Measurements from ENCODE around the gene SLIT1.

Gene SLIT1

DNA sequence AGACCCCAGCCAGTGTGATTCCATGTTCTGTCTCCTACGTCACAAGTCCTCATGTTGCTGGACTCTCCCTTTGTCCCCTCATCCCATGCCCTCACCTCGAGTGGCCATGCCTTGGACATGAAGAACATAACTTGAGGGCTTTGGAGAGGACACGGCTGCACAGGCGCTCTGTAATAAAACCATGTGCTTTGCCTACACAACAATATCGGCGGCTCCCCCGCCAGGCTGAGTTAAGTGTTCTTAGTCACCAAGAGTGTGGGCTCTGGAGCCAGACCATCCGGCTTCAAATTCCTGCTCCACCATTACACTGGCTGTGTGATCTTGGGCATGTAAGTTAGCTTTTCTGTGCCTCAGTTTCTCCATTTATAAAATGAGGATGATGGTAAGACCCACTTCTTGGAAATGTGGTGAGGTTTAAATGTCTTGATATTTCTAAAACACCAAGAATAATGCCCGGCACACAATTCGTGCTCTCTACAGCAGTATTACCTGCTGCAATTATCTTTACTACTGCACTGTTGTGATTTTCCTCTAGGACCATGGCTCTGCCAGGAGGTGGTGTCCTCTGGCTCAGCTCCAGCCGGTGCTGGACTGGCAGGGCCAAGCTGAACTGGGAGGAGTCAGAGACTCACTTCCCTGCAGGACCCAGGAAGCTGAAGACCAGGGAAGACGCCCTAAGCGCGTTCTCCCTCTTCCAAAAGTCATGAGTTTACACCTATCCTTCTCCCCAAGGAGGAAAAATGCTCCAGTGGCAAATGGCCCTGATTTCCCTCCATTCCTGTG is 15.7 kb downstream of the SLIT1 start:
- DNase-seq (ENCODE audit: low spot score): no peak

DNA sequence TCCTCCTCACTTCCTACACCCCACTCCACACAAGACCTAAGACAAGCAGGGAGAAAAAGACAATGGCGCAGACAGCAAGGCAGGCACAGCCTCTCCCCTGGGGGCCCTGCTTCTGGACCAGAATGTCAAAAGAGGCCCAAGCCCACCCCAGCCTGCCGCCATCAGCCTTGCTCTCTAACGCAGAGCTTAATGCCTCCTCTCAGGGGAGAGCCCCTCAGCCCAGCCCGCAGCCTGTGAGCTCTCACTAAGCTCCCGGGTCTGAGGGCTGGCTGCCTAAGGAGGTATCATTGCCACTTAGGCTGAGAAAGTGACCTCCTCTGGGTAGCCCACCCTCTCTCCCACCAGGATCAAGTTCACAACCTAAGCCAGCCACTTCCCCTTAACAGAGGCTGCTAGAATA is 16.7 kb downstream of the SLIT1 start:
- no peak for DNase-seq (ENCODE audit: low spot score)

DNA sequence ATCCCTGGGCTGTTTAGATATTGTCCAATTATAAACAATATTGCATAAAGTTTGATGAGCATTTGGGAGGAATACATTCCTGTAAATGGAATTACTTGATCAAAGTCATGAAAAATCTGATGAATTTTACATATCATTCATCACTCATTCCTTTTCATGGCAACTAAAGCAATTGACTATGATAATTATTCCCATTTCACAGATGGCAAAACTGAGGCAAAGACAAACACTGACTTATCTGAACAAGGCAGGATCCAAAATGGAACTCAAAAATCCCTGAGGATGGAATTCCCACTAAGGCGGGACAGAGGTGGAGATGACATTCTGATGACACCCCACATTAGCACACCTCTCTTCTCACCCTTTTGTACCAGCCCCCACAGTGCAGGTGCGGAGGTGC is 17.1 kb downstream of the SLIT1 start:
- DNase-seq (ENCODE audit: low spot score): no peak

DNA sequence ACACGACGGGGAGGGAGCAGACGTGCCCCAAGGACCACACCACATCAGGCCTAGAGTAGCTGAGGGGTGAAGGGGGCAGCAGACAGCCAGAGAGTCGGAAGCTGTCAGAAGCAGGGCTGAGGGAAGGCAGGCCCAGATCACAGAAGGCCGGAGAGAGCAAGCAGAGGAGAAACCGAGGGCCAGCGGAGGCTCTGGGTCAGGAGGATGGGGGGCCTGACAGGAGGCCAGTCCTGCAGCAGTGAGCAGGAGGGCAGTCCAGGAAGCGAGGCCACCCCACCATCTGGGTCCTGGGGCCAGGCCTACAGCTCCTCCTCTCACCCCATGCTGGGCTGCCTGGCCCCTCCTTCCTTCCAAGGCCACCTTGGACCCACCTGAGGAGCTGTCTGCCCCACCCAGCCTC is 20.3 kb downstream of the SLIT1 start:
- DNase-seq (ENCODE audit: low spot score): no peak

DNA sequence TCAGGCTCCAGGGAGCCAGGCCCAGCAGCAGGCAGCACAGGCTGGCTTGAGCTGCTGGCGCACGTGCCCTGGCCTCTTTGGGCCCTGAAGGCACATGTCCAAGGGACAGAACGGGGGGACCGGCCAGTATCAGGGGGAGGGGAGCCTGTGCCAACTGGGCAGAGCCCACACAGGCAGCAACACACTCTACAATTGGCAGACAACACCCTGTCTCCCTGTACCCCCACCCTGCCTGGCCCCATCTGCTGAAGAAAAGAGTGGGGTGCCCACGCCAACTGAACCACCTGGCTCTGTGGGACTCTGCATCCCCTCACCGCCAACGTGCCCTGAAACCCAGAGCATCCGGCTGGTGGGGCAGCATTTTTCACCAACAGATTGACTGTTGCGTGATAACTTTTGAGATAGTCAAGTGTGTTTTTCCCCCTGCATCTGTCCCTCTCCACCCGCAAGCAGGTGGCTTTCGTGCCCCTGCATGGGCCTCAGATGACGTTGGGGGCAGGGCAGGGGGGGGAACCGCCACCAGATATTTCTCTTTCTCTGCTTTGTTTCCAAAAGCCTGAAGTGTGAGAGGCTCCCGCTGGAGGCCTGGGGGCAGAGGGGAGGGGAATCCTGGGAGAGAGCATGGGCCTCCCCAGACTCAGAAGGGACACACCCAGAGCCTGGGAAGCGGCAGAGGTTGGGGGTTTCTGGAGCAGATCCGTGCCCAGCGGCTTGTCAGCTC is 21.8 kb downstream of the SLIT1 start:
- DNase-seq (ENCODE audit: low spot score): no peak

- no peak for DNase-seq (ENCODE audit: low spot score)
Measured at GRCh38 chr10:97163181-97163580, 22.6 kb downstream of the SLIT1 start.

DNA sequence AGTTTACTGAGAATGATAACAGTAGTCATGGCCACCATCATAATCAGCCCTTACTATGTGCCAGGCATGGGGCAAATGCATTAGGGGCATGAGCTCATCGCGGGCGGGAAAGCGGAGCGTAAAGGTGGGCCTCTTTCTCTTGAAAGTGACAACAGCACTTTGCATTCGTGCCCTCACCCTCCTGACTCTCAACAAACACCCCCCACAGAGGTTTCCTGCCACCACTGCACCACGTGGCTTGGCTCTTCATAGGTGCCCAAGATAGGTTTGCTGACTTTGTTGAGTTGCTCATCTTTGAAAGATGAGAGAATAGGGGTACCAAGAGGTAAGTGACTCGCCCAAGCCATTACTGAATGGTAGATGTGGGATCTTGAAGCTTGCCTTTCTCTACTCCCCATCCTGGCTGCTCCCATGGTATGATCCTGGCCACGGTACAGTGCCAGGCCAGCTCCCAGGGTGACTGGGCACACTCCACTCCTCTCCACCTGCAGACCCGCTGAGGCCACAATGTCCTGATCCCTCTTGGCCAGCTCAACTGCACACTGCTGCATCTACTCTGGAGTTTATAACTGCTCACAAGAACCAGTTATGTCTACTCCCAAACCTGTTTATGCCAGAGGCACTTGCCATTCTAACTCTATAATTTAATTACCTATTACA is 26.0 kb downstream of the SLIT1 start:
- DNase-seq (ENCODE audit: low spot score): no peak

DNA sequence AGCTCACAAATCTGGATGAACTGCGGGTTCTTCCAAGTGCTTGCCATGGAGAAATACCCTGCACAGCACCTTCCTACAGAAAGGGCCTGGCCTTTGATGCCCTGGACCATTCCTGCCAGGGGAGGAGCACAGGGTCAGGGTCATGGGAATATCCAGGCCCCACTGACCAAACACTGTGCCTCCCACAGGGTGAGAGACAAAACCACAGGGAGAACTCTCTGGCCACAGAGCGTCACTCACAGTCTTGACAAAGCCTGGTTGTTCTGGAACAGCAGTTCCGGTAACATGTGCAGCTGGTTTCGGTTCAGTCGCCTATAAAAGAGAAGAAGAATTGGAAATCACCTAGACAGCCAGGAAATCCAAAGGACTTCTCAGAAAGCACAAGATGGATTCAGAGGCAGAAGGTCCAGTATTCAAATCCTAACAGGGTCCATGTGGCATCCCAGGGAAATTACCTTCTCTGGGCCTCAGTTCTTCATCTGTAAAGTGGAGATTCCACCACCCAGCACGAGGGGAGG is 28.1 kb downstream of the SLIT1 start:
- no peak for DNase-seq (ENCODE audit: low spot score)

DNA sequence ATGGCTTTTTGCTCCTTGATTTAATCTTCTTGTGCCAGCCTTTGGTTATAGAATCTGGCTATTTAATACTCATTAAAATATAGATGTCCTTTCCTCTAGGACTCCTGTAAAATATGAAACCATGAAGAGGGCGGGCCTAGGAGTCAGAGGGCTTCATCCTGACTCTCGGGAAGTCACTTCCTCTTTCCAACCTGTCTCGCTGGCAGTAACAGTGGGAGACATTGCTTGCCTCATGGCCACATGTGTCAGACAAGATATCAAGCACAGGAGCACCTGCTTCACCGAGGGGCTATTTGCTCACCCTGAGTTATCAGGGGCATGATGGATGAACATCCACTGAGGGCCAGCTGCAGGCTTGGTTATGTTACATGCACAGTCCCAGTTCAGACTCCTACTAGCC is 31.0 kb downstream of the SLIT1 start:
- no peak for DNase-seq (ENCODE audit: low spot score)

DNA sequence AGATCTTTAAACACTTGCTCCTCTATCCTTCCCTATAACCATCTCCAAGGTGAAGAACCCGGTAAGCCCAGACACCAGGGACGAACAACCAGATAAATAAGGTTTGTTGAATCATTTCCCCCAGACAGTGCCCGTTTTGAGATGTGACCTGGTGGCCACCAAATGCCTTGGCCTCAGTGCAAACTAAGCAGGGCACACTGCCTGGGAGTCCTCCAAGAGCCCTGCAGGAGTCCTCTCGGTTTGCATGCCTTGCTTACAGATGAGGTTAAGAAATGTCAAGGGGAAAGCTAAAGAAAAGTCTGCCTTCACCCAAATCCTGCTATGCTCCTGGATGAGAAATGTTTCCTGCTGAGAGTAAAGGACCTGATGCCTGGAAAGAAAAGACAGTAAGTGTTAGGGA is 31.6 kb downstream of the SLIT1 start:
- no peak for DNase-seq (ENCODE audit: low spot score)

DNA sequence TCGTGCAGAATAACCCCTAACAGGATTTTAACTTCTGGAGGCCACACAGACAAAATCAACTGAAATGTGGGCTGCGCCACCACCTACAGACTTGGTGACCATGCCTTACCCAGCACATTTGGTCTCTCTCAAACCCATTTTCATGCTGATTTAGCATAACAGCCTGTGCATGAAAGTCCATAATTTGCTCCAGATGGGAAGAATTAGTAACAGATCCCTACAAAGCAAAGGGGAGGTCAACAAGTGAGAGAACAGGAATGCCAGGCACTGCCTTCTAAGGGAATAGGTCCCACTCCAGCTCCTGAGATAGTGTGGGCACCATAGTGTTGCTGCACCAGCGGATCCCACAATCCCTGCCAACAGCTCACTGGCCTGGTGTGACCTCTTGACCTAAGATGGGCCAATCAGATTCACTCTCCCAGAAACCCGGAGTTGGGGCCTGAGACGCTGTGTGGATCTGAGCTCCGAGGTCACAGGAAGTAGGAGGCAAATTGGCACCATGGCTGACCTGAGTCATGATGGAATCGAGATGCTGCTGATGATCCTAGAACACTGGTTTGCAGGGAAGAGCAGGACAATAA is 32.4 kb downstream of the SLIT1 start:
- no peak for DNase-seq (ENCODE audit: low spot score)

DNA sequence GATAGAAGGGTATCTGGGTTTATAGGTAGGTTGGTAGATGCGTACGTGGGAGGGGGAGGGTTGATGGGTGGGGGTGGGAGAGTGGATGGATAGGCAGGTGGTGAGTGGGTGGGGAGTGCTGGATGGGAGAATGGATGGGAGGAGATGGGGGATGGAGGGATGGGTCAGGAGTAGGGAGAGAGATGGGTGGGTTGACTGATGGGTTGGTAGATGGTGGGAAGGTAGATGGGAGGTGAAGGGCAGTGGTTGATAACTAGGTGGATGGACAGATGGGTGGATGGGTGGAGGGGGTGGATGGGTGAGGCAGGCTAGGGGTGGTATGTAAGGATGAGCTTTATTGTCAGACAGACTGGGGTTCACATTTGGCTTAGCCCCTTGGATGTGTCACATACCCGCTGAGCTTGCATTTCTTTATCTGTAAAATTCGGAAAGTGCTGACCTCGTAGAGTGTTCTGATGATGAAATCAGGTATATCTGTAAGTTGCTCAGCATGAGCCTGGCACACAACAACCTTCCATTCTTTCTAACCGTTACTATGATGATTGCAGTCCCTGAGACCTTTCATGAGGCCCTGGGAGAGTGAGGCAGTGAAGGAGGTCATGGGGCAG is 34.3 kb downstream of the SLIT1 start:
- DNase-seq (ENCODE audit: low spot score): no peak

DNA sequence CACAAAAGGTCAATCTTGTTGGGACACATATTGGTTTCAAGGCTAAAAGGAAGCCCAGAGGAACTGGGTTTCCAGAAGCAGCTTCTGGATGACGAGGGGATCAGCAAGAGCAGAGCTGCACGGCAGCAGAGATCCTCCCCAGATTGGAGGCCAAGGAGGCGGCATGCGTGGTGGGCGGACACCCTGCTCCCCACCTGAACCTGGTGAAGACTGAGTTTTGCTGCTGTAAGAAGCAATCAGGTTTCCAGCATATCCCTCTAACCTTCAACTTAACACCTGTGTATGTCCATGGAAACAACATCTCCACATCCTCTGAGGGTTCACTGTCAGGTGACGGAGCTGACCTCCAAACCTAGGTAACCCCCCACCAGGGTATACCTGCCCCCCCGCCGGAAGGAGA is 35.1 kb downstream of the SLIT1 start:
- DNase-seq (ENCODE audit: low spot score): no peak

DNA sequence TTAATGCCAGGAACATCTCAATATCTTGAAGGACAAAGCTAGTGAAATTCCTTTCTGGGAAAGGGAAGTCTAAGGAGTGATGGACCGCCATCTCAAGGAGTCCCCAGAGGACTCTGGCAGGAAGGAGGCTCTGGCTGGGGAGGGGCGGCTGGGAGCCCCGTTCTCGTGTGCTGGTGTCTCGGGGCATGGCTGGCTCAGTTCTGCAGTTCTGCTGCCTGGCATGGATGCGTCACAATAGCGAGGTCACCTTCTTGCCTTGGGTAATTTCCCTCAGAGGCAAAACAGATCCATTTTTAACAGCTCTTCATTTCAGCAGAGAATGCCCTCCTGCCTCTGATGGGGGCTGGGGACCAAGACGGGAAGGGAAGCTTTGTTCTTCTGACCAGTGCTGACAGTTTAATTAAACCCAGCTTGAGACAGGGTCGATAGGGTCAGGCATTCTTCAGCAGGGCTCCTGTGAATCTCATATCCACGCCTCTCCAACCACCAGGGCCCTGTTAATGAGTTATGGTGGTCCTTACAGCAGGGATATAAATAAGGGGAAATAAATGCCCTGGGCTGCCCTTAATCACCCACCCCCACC is 35.7 kb downstream of the SLIT1 start:
- no peak for DNase-seq (ENCODE audit: low spot score)

DNA sequence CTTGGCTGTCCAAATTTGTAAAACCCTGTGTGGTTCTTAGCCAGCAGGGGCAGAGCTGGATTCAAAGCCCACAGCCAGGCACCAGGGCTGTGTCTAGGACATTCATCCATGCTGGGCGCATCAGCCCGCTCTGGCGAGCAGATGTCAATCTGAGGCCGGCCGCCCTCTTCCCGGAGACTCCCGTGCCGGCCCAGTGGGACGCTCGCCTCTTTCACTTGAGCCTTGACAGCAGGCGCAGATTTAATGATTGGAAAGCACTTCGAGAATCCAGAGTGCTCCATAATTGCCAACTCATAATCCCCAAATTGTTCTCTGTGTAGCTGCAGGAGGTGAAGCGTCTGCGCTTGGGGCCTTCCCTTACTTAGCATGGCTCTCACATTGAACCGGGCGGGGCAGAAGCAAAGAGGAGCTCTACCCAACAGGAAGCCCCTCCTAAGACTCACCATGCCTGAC is 36.7 kb downstream of the SLIT1 start:
- DNase-seq (ENCODE audit: low spot score): no peak

GRCh38 chr10:97144297-97144696 is 41.5 kb downstream of the SLIT1 start:
- DNase-seq (ENCODE audit: low spot score): no peak

DNA sequence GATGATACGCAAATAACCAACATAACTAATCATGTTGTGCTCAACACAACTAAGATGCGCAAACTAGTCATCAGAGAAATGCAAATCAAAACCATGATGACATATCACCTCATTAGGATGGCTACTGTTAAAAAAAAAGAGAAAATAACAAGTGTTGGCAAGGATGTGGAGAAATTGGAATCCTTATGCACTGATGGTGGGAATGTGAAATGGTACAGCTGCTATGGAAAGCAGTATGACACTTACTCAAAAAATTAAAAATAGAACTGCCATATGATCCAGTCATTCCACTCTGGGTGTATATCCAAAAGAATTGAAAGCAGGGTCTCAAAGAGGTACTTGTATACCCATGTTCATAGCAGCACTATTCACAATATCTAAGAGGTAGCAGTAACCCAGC is 42.9 kb downstream of the SLIT1 start:
- no peak for DNase-seq (ENCODE audit: low spot score)

GRCh38 chr10:97140902-97141745 is 44.6 kb downstream of the SLIT1 start:
- DNase-seq (ENCODE audit: low spot score): no peak

DNA sequence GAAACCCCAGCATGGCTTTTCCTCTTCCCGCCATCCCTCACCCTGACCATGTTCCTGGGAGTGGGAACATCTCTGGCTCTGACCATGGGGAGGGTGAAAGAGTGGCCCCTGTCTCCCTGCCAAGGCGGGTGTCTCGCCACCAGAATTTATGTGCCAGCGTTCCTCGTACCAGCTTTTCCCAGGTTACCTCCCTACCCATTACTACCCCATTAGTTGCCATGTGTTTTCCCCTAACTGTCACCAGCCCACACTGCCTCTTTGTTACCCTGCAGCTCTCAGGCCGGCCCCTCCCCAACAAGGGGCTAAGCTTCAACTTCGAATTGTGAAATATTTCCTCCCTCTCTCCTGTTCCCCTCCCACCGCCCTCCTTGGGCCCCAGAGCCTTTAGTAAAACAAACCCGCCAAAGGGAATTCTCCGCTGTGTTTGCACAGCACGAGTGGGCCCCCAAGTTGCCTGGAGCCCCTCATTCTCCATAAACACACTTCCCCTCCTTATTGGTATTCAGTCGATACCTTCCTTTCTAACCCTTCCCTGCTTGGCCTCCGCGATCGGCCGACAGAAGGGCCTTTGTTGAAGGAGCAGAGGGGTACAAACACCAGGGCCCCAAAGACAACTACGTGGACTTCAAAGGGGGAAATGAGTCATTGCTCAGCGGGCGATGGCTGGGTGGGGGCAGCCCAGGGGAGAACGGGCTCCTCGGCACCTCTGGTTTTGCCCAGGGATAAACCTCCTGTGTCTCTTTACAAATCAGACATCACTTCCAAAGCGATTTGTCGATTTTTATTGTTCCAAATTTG is 45.5 kb downstream of the SLIT1 start:
- DNase-seq (ENCODE audit: low spot score): no peak

- DNase-seq (ENCODE audit: low spot score): no peak
Measured at GRCh38 chr10:97139651-97140048, 46.1 kb downstream of the SLIT1 start.
